GM21717 (cell line): ENCODE data around the gene GLIS1.

Source experiments
- ATAC-seq: cut with Tn5 transposase; IDR thresholded peaks from one replicate; pipeline ENCODE4 v1.9.1; 2021; ENCODE audit warnings: mild to moderate bottlenecking, moderate library complexity; ENCODE audit not compliant: unreplicated experiment

Gene GLIS1

GRCh38 chr1:53517109-53517508 is 221.9 kb downstream of the GLIS1 start:
- ATAC-seq, result no peak

GRCh38 chr1:53516181-53516580 is 222.8 kb downstream of the GLIS1 start:
- ATAC-seq, result no peak

- ATAC-seq, result no peak
These were observed 224.5 kb downstream of the GLIS1 start for GRCh38 chr1:53514436-53514835.

GRCh38 chr1:53513846-53514245 is 225.1 kb downstream of the GLIS1 start:
- no peak for ATAC-seq

GRCh38 chr1:53512807-53513755 is 225.9 kb downstream of the GLIS1 start:
- no peak for ATAC-seq

- no peak for ATAC-seq
These were observed 226.8 kb downstream of the GLIS1 start for GRCh38 chr1:53511933-53512806.

- ATAC-seq, result no peak
These were observed 227.5 kb downstream of the GLIS1 start for GRCh38 chr1:53511323-53511932.

- no peak for ATAC-seq
These were observed 228.7 kb downstream of the GLIS1 start for GRCh38 chr1:53510215-53510614.

- ATAC-seq, result no peak
These were observed 229.2 kb downstream of the GLIS1 start for GRCh38 chr1:53509775-53510174.

- ATAC-seq, result no peak
These were observed 229.8 kb downstream of the GLIS1 start for GRCh38 chr1:53508991-53509666.

GRCh38 chr1:53508056-53508990 is 230.6 kb downstream of the GLIS1 start:
- no peak for ATAC-seq

- no peak for ATAC-seq
These were observed 231.7 kb downstream of the GLIS1 start for GRCh38 chr1:53507116-53507820.

GRCh38 chr1:53506355-53507050 is 232.5 kb downstream of the GLIS1 start:
- no peak for ATAC-seq

- no peak for ATAC-seq
These were observed 233.1 kb downstream of the GLIS1 start for GRCh38 chr1:53505891-53506290.

- ATAC-seq, result no peak
These were observed 233.6 kb downstream of the GLIS1 start for GRCh38 chr1:53505401-53505800.

GRCh38 chr1:53504901-53505300 is 234.1 kb downstream of the GLIS1 start:
- no peak for ATAC-seq

GRCh38 chr1:53503433-53504217 is 235.3 kb downstream of the GLIS1 start:
- ATAC-seq, result no peak
